Measurements from ENCODE around the gene GRID1. TPM values are rescaled to one million over a fixed set of nuclear protein-coding genes. Genes with fewer than 3 reads are reported as not detected.

GRID1 gene
- total RNA-seq, 1 donor from 2014 or later: 0.22 TPM

DNA sequence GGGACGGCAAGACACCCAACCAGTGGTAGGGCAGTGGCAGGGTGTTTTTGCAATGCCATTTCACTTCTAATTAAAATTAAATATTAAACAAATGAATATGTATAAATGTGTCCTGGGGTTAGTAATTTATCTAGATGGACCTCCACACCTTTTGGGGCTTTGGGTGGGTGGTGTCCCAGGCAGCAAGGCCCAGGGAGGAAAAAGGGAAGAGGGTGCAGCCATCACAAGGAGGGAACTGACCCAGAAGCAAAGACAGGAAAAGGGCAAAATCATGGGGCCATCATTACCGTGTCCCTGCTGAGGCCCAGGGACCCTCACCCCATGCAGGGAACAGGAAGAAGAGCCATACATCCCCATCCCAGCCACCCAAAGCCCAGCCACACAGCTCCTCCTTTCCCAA is 204.6 kb downstream of the GRID1 start:
- no peak overlapping the region for H3K27ac Mint-ChIP-seq

DNA sequence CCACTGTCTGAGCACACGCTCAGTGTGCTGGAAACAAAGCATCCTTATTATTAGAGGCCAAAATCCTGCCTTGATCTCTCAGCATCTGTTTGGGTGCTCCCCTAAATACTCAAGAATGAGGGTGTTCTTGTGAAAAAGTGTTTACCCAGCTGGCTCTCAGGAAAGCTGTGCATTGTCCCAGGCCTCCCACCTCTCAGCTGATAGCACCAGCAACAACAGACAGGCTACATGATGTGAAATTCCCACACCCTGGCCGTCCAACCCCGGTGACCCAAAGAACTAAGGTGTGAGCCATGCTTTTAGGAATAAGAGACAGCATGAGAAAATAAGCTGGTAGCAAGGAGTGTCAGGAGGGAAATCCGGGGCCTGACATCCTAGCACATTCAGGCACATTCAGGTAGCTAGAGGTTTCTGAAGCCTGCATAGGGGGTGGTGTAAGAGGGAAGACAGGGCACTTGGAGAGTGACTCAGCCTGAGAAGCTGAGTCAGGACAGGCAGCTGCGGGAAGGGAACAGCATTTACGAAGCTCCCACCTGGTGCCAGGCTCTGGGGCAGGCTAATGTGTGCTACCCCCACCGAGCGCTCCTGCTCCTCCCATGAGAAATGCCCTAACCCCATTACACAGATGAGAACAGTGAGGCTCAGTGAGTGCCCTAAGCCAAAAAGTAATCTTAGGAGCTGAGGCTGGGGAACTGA is 205.6 kb downstream of the GRID1 start:
- no peak overlapping the region for H3K27ac Mint-ChIP-seq
- H3K4me3 Mint-ChIP-seq (ENCODE audit: low read depth): no peak overlapping the region

More for the DNA sequence above, 204.6 kb downstream of the GRID1 start:
- TF ChIP-seq, protein P1, sequence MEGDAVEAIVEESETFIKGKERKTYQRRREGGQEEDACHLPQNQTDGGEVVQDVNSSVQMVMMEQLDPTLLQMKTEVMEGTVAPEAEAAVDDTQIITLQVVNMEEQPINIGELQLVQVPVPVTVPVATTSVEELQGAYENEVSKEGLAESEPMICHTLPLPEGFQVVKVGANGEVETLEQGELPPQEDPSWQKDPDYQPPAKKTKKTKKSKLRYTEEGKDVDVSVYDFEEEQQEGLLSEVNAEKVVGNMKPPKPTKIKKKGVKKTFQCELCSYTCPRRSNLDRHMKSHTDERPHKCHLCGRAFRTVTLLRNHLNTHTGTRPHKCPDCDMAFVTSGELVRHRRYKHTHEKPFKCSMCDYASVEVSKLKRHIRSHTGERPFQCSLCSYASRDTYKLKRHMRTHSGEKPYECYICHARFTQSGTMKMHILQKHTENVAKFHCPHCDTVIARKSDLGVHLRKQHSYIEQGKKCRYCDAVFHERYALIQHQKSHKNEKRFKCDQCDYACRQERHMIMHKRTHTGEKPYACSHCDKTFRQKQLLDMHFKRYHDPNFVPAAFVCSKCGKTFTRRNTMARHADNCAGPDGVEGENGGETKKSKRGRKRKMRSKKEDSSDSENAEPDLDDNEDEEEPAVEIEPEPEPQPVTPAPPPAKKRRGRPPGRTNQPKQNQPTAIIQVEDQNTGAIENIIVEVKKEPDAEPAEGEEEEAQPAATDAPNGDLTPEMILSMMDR (IDR thresholded peaks at IDR 0.05; ENCODE audit: unreplicated experiment): no peak
- Mint-ChIP-seq H3K9me3 (ENCODE audit: low read depth) (no peaks in the 10 kb centered on the region), H3K36me3 (ENCODE audit: insufficient read depth) (no peaks in the 10 kb centered on the region), H3K4me1 (ENCODE audit: low read depth) (peaks cover 1% of the 10 kb centered on the region), H3K4me3 (ENCODE audit: low read depth) (no peak overlapping the region), H3K27me3 (peaks cover under 1% of the 10 kb centered on the region)
- no peak for DNase-seq (ENCODE audit: low spot score, unreplicated experiment)

DNA sequence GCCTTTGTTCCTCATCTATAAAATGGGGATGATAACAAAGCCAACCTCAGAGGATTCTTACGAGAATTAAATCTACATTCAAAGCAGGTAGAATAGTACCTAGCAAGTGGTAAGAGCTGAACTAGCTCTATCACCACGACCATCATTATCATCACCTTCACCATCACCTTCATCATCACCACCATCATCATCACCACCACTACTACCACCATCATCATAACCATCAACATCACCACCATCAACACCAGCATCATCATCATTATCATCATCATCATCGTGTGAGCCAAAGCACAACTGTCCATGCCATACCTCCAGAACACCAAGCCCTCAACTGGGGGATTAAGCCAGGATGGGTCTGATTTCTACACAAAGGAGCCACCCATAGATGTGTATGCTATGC is 206.8 kb downstream of the GRID1 start:
- TF ChIP-seq, protein P1 (IDR thresholded peaks at IDR 0.05; ENCODE audit: unreplicated experiment): no peak
- Mint-ChIP-seq H3K36me3 (ENCODE audit: insufficient read depth) (no peaks in the 10 kb centered on the region), H3K4me1 (ENCODE audit: low read depth) (peaks cover 1% of the 10 kb centered on the region), H3K4me3 (ENCODE audit: low read depth) (no peak overlapping the region), H3K9me3 (ENCODE audit: low read depth) (no peaks in the 10 kb centered on the region), H3K27ac (no peak overlapping the region), H3K27me3 (peaks cover 8% of the 10 kb centered on the region)
- no peak for DNase-seq (ENCODE audit: low spot score, unreplicated experiment)

More for the DNA sequence above, 205.6 kb downstream of the GRID1 start:
- no peak for DNase-seq (ENCODE audit: low spot score, unreplicated experiment)
- Mint-ChIP-seq H3K4me1 (ENCODE audit: low read depth) (peaks cover 1% of the 10 kb centered on the region), H3K27me3 (peaks cover 7% of the 10 kb centered on the region), H3K36me3 (ENCODE audit: insufficient read depth) (no peaks in the 10 kb centered on the region), H3K9me3 (ENCODE audit: low read depth) (no peaks in the 10 kb centered on the region)
- TF ChIP-seq, protein P1 (IDR thresholded peaks at IDR 0.05; ENCODE audit: unreplicated experiment): no peak

DNA sequence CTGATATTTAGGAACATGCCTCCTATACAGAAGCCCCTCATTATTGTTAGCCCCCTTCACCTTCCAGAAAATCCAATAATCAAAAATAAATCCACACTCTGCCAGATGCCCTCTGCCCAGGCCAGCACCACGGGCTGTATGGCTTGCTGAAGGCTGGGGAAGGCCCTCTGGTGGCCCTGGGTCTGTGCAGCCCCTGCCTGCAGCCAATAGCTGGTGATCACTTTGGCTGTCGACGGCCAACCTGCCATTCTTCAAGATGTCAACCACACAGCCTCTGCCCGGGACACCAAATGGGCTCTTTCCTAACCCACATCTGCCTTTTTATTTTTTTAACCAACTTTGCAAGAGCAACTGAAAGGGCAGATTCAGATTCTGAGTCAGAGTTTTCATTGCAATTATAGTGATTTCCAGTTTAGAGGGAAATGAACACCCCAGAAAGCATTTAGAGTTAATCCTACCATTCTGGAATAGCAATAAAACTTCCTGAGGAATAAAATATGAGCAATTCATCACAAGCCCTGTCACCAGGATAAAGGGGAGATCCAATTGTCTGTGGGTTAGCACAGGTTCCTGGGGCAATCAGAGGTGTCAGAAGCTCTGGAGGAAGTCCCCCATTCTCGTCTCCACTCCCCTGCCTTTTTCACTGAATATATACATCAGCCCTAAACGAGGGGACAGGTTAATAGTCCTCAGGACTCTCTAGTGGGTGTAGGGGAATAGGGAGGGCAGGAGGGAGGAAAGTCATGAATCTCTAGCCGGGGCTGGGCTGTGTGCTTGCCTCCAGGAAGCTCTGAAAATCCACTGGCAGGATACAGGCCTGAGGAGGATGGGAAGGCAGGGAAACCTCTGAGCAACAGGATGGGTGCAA is 211.3 kb downstream of the GRID1 start:
- peaks cover 8% of the 10 kb centered on the region for H3K27me3 Mint-ChIP-seq
- TF ChIP-seq, protein P1 (IDR thresholded peaks at IDR 0.05; ENCODE audit: unreplicated experiment): peak; percentile 37
- no peaks in the 10 kb centered on the region for H3K9me3 Mint-ChIP-seq (ENCODE audit: low read depth)
- no peaks in the 10 kb centered on the region for H3K36me3 Mint-ChIP-seq (ENCODE audit: insufficient read depth)
- H3K27ac Mint-ChIP-seq: no peak overlapping the region
- no peaks in the 10 kb centered on the region for H3K4me1 Mint-ChIP-seq (ENCODE audit: low read depth)
- no peak for DNase-seq (ENCODE audit: low spot score, unreplicated experiment)
- no peak overlapping the region for H3K4me3 Mint-ChIP-seq (ENCODE audit: low read depth)

DNA sequence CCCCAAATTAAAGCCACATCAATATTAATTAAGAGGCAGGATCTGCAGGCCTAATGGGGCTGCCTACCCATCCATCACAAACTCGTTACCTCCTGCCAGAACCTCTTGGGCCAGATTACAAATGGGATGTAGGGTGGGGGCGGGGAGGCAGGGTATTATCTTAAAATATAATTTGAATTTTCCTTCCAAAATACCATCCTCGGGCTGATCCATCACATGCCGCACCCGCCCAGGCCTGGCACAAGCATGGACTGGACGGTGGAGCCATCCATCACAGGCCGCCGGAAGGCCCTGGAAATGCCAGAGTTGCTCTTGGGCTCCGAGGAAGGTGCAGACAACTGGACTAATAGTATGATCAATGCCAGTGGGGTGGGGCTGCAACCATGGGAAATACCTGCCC is 212.8 kb downstream of the GRID1 start:
- no peak overlapping the region for H3K27ac Mint-ChIP-seq
- no peaks in the 10 kb centered on the region for H3K4me1 Mint-ChIP-seq (ENCODE audit: low read depth)

More for the DNA sequence above, 212.8 kb downstream of the GRID1 start:
- TF ChIP-seq, protein P1 (IDR thresholded peaks at IDR 0.05; ENCODE audit: unreplicated experiment): no peak
- DNase-seq (ENCODE audit: low spot score, unreplicated experiment): no peak
- H3K4me3 Mint-ChIP-seq (ENCODE audit: low read depth): no peak overlapping the region
- peaks cover 16% of the 10 kb centered on the region for H3K27me3 Mint-ChIP-seq
- no peaks in the 10 kb centered on the region for H3K9me3 Mint-ChIP-seq (ENCODE audit: low read depth)
- H3K36me3 Mint-ChIP-seq (ENCODE audit: insufficient read depth): no peaks in the 10 kb centered on the region

Data from progenitor cell of endocrine pancreas (in vitro differentiated cells).